Neural cell (in vitro differentiated cells): ENCODE data around the gene SLC38A11. TPM values are rescaled to one million over a fixed set of nuclear protein-coding genes. Genes with fewer than 3 reads are reported as not detected.
"Not testable (repeated sequence)": the region's sequence is repeated elsewhere in the genome, so short reads cannot be mapped to it uniquely, and the experiment has no call there.

Source experiments
- H2AFZ ChIP-seq: fragments of 200-600, 300-800 bp; sonication (generic), shearing (Covaris generic); 2 replicates; pipeline ENCODE4 v1.6.0; 2014; ENCODE audit warnings: low read depth, mild to moderate bottlenecking, antibody characterized with exemption, low read length, moderate library complexity
- H3F3A ChIP-seq: fragments of 200-600 bp; shearing (Covaris generic); 2 replicates; pipeline ENCODE4 v1.6.1; 2016; ENCODE audit warnings: mild to moderate bottlenecking, moderate library complexity, mixed read lengths, antibody characterized with exemption, low read length; ENCODE audit not compliant: insufficient read depth, poor library complexity, severe bottlenecking
- H3K27ac ChIP-seq: fragments of 200-600, 300-800 bp; sonication (generic), shearing (Covaris generic); 2 replicates; pipeline ENCODE4 v1.5.1; 2014; ENCODE audit warnings: mild to moderate bottlenecking, low read length, moderate library complexity
- H3K27me3 ChIP-seq: fragments of 300-800, 200-600 bp; sonication (generic), shearing (Covaris generic); 2 replicates; pipeline ENCODE4 v1.6.0; 2014; ENCODE audit warnings: mild to moderate bottlenecking, low read depth, low read length, moderate library complexity; ENCODE audit not compliant: insufficient read depth
- H3K36me3 ChIP-seq: fragments of 300-800, 200-600 bp; sonication (generic), shearing (Covaris generic); 2 replicates; pipeline ENCODE4 v1.5.1; 2014; ENCODE audit warnings: mild to moderate bottlenecking, antibody characterized with exemption, low read length, moderate library complexity; ENCODE audit not compliant: insufficient read depth
- H3K4me2 ChIP-seq: fragments of 300-800, 200-600 bp; sonication (generic), shearing (Covaris generic); 2 replicates; pipeline ENCODE4 v1.6.0; 2014; ENCODE audit warnings: mild to moderate bottlenecking, low read length
- H3K4me3 ChIP-seq: fragments of 300-800, 200-600 bp; sonication (generic), shearing (Covaris generic); 2 replicates; pipeline ENCODE4 v1.5.1; 2014; ENCODE audit warnings: mild to moderate bottlenecking, low read length, moderate library complexity
- H3K79me2 ChIP-seq: fragments of 200-600 bp; shearing (Covaris generic); replicated peaks from 2 replicates; pipeline ENCODE4 v1.6.0; 2014; ENCODE audit warnings: mild to moderate bottlenecking, low read length, moderate library complexity; ENCODE audit not compliant: insufficient read depth
- H3K9ac ChIP-seq: fragments of 300-800, 200-600 bp; sonication (generic), shearing (Covaris generic); 2 replicates; pipeline ENCODE4 v1.6.1; 2016; ENCODE audit warnings: mild to moderate bottlenecking, low read length, mixed read lengths
- H3K9me2 ChIP-seq: fragments of 200-600 bp; shearing (Covaris generic); 2 replicates; pipeline ENCODE4 v1.6.1; 2016; ENCODE audit warnings: mild to moderate bottlenecking, low read length, mixed read lengths; ENCODE audit not compliant: insufficient read depth
- H3K9me3 ChIP-seq: fragments of 200-600, 300-800 bp; sonication (generic), shearing (Covaris generic); 2 replicates; pipeline ENCODE4 v1.6.1; 2016; ENCODE audit warnings: mild to moderate bottlenecking, mixed run types, low read length, moderate library complexity, mixed read lengths
- H4K20me1 ChIP-seq: fragments of 200-600 bp; shearing (Covaris generic); 2 replicates; pipeline ENCODE4 v1.6.1; 2016; ENCODE audit warnings: mild to moderate bottlenecking, mixed run types; ENCODE audit not compliant: insufficient read depth
- MXI1 ChIP-seq: fragments of 450-650 bp; conservative IDR thresholded peaks from 2 replicates; pipeline ENCODE4 v1.6.1; 2014; ENCODE audit warnings: antibody characterized with exemption, mild to moderate bottlenecking; ENCODE audit not compliant: poor library complexity, severe bottlenecking
- RAD21 ChIP-seq: fragments of 450-650 bp; conservative IDR thresholded peaks from 2 replicates; pipeline ENCODE4 v1.6.1; 2014; ENCODE audit warnings: antibody characterized with exemption, mild to moderate bottlenecking, moderate library complexity
- SMC3 ChIP-seq: fragments of 450-650 bp; conservative IDR thresholded peaks from 2 replicates; pipeline ENCODE4 v1.6.1; 2014; ENCODE audit warnings: antibody characterized with exemption, mild to moderate bottlenecking, moderate library complexity; ENCODE audit not compliant: poor library complexity
- polyA plus RNA-seq: library from polyadenylated mRNA; depleted of rRNA; stranded (reverse); fragments of >200 nt; gene quantifications from 2 replicates; pipeline ENCODE4 v1.2.3, GENCODE V29; 2014

Gene SLC38A11
- polyA plus RNA-seq, 1 donor from 2014 or later = not detected

GRCh38 chr2:164991361-164992092 is 36.2 kb upstream of the SLC38A11 start:
- not testable (repeated sequence) for H3K27ac ChIP-seq, H3F3A ChIP-seq, H3K9me3 ChIP-seq, H3K4me3 ChIP-seq, H3K79me2 ChIP-seq, H3K4me2 ChIP-seq, H2AFZ ChIP-seq, H3K27me3 ChIP-seq, H3K36me3 ChIP-seq, H3K9me2 ChIP-seq, H4K20me1 ChIP-seq, H3K9ac ChIP-seq

- H3K4me3 ChIP-seq, H3K79me2 ChIP-seq, H3K9ac ChIP-seq, H3F3A ChIP-seq, H4K20me1 ChIP-seq, H3K36me3 ChIP-seq, H3K9me2 ChIP-seq, H3K27me3 ChIP-seq, H3K4me2 ChIP-seq, H3K9me3 ChIP-seq, H2AFZ ChIP-seq, H3K27ac ChIP-seq: not testable (repeated sequence)
Observed at GRCh38 chr2:164990953-164991352, 35.6 kb upstream of the SLC38A11 start.

- H2AFZ ChIP-seq = not testable (repeated sequence)
Observed at GRCh38 chr2:164988805-164989204, 33.5 kb upstream of the SLC38A11 start.

GRCh38 chr2:164986027-164986426 is 30.7 kb upstream of the SLC38A11 start:
- H3K4me2 ChIP-seq, H3K9ac ChIP-seq, H3K4me3 ChIP-seq, H3K27me3 ChIP-seq, H3F3A ChIP-seq, H3K79me2 ChIP-seq, H3K27ac ChIP-seq, H3K36me3 ChIP-seq, H4K20me1 ChIP-seq, H2AFZ ChIP-seq, H3K9me3 ChIP-seq, H3K9me2 ChIP-seq: not testable (repeated sequence)

More at GRCh38 chr2:164988805-164989204, 33.5 kb upstream of the SLC38A11 start:
- not testable (repeated sequence) for H4K20me1 ChIP-seq, H3K9me2 ChIP-seq, H3K9me3 ChIP-seq, H3K4me2 ChIP-seq, H3K27me3 ChIP-seq, H3K9ac ChIP-seq, H3K27ac ChIP-seq, H3K79me2 ChIP-seq, H3F3A ChIP-seq, H3K36me3 ChIP-seq, H3K4me3 ChIP-seq

- Histone ChIP-seq H3K4me2 (no peak overlapping the region), H3K36me3 (no peaks in the 10 kb centered on the region), H3K9me3 (no peaks in the 10 kb centered on the region), H4K20me1 (no peaks in the 10 kb centered on the region), H2AFZ (no peak overlapping the region), H3K27ac (no peak overlapping the region), H3K27me3 (no peaks in the 10 kb centered on the region), H3K79me2 (no peaks in the 10 kb centered on the region), H3K9ac (no peak overlapping the region), H3K4me3 (no peak overlapping the region), H3K9me2 (no peaks in the 10 kb centered on the region), H3F3A (no peaks in the 10 kb centered on the region)
- TF ChIP-seq RAD21 (no peak), MXI1 (no peak), SMC3 (no peak)
Observed at GRCh38 chr2:164984428-164984827, 29.1 kb upstream of the SLC38A11 start.
